ENCODE results near the gene PDZK1IP1. TPM values are rescaled to one million over a fixed set of nuclear protein-coding genes. Genes with fewer than 3 reads are reported as not detected.

Gene PDZK1IP1
- total and polyA plus RNA-seq, 4 donors: 0.75 to 2.2 (median 0.98) TPM

DNA sequence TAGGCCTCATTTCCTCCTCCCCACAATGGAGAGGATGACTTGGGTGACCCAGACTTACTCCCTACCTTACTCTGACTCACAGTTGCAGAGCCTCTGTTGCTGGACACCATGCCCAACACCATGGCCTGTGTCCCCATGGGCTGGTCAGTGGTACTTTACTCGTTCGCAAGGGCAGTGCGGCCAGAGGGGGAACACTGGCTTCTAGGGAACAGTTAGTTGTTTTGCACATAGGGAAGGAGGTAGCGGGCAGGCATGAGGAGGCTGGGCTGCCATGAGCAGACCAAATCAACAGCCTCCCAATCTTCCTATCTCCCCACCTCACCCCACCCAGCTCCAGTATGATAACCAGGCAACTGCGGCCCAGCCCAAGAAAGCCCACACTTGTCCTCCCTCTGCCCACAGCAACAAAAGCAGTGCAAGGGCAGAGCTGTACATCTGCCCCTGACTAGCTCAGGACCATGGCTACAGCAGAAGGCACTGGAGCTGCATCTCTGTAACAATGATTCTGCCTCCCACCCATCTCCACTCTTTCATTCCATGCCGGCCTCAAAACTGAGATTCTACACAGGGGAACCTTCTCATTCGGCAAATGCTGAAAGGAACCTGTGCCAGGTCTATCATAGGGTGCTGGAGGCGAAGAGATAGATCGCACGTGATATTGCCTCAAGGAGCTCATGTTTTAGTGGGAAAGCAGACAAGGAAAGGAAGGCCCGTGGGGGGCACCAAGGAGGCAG, 23.6 kb upstream of the PDZK1IP1 start:
- Histone ChIP-seq H3K9me3 (ENCODE audit: control insufficient read depth in 4 of 4, low read length in 3 of 4) (no peaks in the 10 kb centered on the region), H3K9ac (ENCODE audit: low read depth in 1 of 2, low read length in 2 of 2) (no peak overlapping the region), H3K27me3 (ENCODE audit: control insufficient read depth in 4 of 4, insufficient read depth in 4 of 4, low read length in 3 of 4) (peaks cover 0 to 3% (median 0%) of the 10 kb centered on the region in 4 donors), H3K4me3 (ENCODE audit: low read depth in 1 of 3, low read length in 3 of 3) (no peak overlapping the region), H3K27ac (ENCODE audit: low read depth in 1 of 2, low read length in 2 of 2) (no peak overlapping the region), H3K36me3 (ENCODE audit: control insufficient read depth in 4 of 4, insufficient read depth in 3 of 4, low read depth in 1 of 4, low read length in 3 of 4) (no peaks in the 10 kb centered on the region), H3K4me1 (ENCODE audit: control insufficient read depth in 4 of 4, insufficient read depth in 4 of 4, low read length in 3 of 4) (no peaks in the 10 kb centered on the region)
- peak; percentile 52 for DNase-seq (ENCODE audit: low spot score)
- TF ChIP-seq, protein P1, sequence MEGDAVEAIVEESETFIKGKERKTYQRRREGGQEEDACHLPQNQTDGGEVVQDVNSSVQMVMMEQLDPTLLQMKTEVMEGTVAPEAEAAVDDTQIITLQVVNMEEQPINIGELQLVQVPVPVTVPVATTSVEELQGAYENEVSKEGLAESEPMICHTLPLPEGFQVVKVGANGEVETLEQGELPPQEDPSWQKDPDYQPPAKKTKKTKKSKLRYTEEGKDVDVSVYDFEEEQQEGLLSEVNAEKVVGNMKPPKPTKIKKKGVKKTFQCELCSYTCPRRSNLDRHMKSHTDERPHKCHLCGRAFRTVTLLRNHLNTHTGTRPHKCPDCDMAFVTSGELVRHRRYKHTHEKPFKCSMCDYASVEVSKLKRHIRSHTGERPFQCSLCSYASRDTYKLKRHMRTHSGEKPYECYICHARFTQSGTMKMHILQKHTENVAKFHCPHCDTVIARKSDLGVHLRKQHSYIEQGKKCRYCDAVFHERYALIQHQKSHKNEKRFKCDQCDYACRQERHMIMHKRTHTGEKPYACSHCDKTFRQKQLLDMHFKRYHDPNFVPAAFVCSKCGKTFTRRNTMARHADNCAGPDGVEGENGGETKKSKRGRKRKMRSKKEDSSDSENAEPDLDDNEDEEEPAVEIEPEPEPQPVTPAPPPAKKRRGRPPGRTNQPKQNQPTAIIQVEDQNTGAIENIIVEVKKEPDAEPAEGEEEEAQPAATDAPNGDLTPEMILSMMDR (IDR thresholded peaks at IDR 0.05; ENCODE audit: low read depth, low read length, missing input control): no peak
- TF ChIP-seq, protein P2, sequence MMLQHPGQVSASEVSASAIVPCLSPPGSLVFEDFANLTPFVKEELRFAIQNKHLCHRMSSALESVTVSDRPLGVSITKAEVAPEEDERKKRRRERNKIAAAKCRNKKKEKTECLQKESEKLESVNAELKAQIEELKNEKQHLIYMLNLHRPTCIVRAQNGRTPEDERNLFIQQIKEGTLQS (IDR thresholded peaks at IDR 0.05): no peak
- no peak for TF ChIP-seq HNF4A (conservative IDR thresholded peaks at IDR 0.05)
- TF ChIP-seq, protein P3, sequence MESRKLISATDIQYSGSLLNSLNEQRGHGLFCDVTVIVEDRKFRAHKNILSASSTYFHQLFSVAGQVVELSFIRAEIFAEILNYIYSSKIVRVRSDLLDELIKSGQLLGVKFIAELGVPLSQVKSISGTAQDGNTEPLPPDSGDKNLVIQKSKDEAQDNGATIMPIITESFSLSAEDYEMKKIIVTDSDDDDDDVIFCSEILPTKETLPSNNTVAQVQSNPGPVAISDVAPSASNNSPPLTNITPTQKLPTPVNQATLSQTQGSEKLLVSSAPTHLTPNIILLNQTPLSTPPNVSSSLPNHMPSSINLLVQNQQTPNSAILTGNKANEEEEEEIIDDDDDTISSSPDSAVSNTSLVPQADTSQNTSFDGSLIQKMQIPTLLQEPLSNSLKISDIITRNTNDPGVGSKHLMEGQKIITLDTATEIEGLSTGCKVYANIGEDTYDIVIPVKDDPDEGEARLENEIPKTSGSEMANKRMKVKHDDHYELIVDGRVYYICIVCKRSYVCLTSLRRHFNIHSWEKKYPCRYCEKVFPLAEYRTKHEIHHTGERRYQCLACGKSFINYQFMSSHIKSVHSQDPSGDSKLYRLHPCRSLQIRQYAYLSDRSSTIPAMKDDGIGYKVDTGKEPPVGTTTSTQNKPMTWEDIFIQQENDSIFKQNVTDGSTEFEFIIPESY (IDR thresholded peaks at IDR 0.05): no peak
- TF ChIP-seq, protein P4, sequence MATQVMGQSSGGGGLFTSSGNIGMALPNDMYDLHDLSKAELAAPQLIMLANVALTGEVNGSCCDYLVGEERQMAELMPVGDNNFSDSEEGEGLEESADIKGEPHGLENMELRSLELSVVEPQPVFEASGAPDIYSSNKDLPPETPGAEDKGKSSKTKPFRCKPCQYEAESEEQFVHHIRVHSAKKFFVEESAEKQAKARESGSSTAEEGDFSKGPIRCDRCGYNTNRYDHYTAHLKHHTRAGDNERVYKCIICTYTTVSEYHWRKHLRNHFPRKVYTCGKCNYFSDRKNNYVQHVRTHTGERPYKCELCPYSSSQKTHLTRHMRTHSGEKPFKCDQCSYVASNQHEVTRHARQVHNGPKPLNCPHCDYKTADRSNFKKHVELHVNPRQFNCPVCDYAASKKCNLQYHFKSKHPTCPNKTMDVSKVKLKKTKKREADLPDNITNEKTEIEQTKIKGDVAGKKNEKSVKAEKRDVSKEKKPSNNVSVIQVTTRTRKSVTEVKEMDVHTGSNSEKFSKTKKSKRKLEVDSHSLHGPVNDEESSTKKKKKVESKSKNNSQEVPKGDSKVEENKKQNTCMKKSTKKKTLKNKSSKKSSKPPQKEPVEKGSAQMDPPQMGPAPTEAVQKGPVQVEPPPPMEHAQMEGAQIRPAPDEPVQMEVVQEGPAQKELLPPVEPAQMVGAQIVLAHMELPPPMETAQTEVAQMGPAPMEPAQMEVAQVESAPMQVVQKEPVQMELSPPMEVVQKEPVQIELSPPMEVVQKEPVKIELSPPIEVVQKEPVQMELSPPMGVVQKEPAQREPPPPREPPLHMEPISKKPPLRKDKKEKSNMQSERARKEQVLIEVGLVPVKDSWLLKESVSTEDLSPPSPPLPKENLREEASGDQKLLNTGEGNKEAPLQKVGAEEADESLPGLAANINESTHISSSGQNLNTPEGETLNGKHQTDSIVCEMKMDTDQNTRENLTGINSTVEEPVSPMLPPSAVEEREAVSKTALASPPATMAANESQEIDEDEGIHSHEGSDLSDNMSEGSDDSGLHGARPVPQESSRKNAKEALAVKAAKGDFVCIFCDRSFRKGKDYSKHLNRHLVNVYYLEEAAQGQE (IDR thresholded peaks at IDR 0.05): no peak
- TF ChIP-seq RAD21 (IDR thresholded peaks at IDR 0.05): no peak
- TF ChIP-seq, protein P5, sequence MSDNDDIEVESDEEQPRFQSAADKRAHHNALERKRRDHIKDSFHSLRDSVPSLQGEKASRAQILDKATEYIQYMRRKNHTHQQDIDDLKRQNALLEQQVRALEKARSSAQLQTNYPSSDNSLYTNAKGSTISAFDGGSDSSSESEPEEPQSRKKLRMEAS (IDR thresholded peaks at IDR 0.05): no peak
- no peak for TF ChIP-seq FOXA1 (IDR thresholded peaks at IDR 0.05)
- TF ChIP-seq YY1 (IDR thresholded peaks at IDR 0.05): no peak
- 67% methylated on average over 11 of the region's 11 CpGs for WGBS

DNA sequence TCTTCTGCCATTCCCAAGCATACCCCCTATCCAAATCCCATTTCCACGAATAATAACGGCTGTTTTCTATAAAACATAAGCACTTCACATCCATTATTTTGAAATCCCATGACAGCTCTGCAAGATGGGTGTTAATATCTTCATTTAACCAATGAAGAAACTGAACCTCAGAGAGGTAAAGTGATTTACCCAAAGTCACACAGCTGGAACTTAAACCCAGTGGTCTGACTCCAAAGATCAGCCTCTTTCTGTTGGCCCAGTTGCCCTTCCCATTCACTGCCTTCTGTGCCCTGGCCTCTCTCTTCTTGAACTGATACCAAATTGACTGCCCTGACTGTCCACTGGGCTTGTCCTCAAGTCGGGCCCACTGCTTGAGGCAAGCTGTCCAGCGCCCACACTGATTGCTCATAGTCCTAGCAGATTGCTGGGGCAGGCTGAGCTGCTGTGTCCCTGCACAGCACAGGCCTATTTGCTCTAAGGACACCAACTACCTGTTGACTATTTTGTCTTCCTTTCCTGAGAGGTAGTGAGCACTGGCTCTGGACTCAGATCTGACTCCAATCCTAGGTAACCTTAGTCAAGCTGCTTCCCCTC, 22.9 kb upstream of the PDZK1IP1 start:
- 79% methylated on average over 4 of the region's 4 CpGs for WGBS
- no peaks in the 10 kb centered on the region for H3K36me3 ChIP-seq (ENCODE audit: control insufficient read depth in 4 of 4, insufficient read depth in 3 of 4, low read depth in 1 of 4, low read length in 3 of 4)
- H3K27me3 ChIP-seq (ENCODE audit: control insufficient read depth in 4 of 4, insufficient read depth in 4 of 4, low read length in 3 of 4): peaks cover 0 to 3% (median 0%) of the 10 kb centered on the region in 4 donors
- peak overlapping the region in 1 of 2 donors; percentile 37 for H3K27ac ChIP-seq (ENCODE audit: low read depth in 1 of 2, low read length in 2 of 2)
- TF ChIP-seq FOXA1 (IDR thresholded peaks at IDR 0.05) (no peak), RXRA (IDR thresholded peaks at IDR 0.05) (no peak)
- TF ChIP-seq, protein P5 (IDR thresholded peaks at IDR 0.05): no peak
- no peak overlapping the region for H3K4me3 ChIP-seq (ENCODE audit: low read depth in 1 of 3, low read length in 3 of 3)
- no peak for DNase-seq (ENCODE audit: low spot score)
- H3K4me1 ChIP-seq (ENCODE audit: control insufficient read depth in 4 of 4, insufficient read depth in 4 of 4, low read length in 3 of 4): no peaks in the 10 kb centered on the region
- no peak overlapping the region for H3K9ac ChIP-seq (ENCODE audit: low read depth in 1 of 2, low read length in 2 of 2)
- H3K9me3 ChIP-seq (ENCODE audit: control insufficient read depth in 4 of 4, low read length in 3 of 4): no peaks in the 10 kb centered on the region
